Stimulated activated CD8-positive, alpha-beta memory T cell treated with anti-CD3 and anti-CD28 coated beads, Interleukin-7, amount 100 ng/mL, for 24 hours (primary cell): ENCODE measurements around the gene DND1.
"Not testable (repeated sequence)": the region's sequence is repeated elsewhere in the genome, so short reads cannot be mapped to it uniquely, and the experiment has no call there.

Experiments
- DNase-seq: peaks from one replicate; pipeline ENCODE4 v3.0.0-alpha.2; 2020; ENCODE audit warnings: low read depth

DND1 gene

GRCh38 chr5:140631036-140631417 lies 42.3 kb downstream of the DND1 start:
- no peak for DNase-seq

DNA sequence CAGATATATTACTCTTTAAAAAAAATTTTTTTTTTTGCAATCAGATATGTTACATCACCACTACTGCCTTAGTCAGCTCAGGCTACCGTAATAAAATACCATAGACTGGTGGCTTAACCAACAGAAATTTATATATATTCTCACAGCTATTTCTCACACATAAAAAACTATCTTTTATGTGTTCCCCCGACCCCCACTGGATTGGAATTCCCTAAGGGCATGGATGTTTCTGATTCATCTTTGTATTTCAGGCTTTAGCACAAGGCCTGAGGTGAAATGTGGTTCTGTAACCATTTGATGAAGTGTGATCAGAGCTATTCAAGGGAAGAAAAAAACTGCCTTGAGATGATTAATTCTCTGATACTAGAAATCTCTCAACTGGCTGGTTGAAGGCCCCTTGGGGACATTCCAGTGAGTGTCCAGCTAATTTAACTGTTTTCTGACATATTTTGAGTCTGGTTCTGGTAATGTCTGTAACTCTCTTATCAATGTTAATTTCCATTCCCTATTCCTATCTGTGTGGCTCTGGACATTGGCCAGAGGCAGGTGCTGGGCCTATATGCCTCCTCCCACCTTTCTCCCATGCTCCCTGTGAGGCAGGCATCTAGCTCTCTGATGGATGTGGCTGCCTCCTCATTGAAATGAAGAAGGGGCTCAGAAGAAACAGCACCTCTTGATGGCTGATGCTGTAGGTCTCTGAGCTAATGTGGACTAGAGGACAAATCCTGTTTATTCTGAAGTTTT lies 42.9 kb downstream of the DND1 start:
- DNase-seq = no peak

GRCh38 chr5:140628711-140629110 lies 44.7 kb downstream of the DND1 start:
- no peak for DNase-seq

DNA sequence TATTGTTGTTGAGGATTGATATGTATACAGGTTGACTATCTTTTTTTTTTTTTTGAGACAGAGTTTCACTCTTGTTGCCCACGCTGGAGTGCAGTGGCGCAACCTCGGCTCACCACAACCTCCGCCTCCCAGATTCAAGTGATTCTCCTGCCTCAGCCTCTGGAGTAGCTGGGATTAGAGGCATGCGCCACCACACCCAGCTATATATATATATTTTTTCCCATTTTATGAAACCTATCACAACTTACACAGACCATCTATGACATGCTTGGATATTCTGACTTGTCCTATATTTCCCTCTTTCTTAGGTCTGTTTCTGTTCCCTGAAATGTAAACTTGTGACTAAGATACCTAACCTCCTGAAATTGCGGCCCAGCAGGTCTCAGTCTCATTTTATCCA lies 45.4 kb downstream of the DND1 start:
- no peak for DNase-seq

DNA sequence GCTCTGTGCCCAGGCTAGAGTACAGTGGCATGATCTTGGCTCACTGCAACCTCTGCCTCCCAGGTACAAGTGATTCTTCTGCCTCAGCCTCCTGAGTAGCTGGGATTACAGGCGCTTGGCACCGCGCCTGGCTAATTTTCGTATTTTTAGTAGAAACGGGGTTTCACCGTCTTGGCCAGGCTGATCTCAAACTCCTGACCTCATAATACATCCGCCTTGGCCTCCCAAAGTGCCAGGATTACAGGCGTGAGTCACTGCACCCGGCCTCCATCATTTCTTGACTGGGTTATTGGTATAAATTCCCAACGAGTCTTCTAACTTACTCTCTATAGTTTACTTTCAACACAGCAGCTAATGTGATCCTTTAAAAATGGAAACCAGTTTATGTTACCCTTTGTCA lies 48.5 kb downstream of the DND1 start:
- DNase-seq = not testable (repeated sequence)

GRCh38 chr5:140623061-140623460 lies 50.3 kb downstream of the DND1 start:
- not testable (repeated sequence) for DNase-seq

GRCh38 chr5:140622301-140622700 lies 51.1 kb downstream of the DND1 start:
- no peak for DNase-seq
